GM12891 (cell line): Measurements from ENCODE around the gene ERN1. TPM values are rescaled to one million over a fixed set of nuclear protein-coding genes. Genes with fewer than 3 reads are reported as not detected.
"Not testable (repeated sequence)": the region's sequence is repeated elsewhere in the genome, so short reads cannot be mapped to it uniquely, and the experiment has no call there.

Source experiments
- DNase-seq: peaks from one replicate; pipeline ENCODE4 v3.0.0; 2011; ENCODE audit warnings: low spot score; ENCODE audit not compliant: insufficient read length
- FAIRE-seq: peaks from 2 replicates; lab custom pipeline; 2011; peaks lifted over from hg19 to GRCh38; lab: Jason Lieb, UNC
- PAX5 ChIP-seq: IDR thresholded peaks from 2 replicates; pipeline ENCODE4 v1.6.1; 2011; ENCODE audit warnings: low read length, moderate library complexity, mild to moderate bottlenecking; ENCODE audit not compliant: insufficient read depth, severe bottlenecking
- POLR2A ChIP-seq: IDR thresholded peaks from 2 replicates; pipeline ENCODE4 v1.6.1; 2011; ENCODE audit warnings: low read depth, low read length, control low read depth
- POLR2AphosphoS5 ChIP-seq: IDR thresholded peaks from 2 replicates; pipeline ENCODE4 v1.6.1; 2011; ENCODE audit warnings: low read depth, low read length, control low read depth
- POU2F2 ChIP-seq: IDR thresholded peaks from 2 replicates; pipeline ENCODE4 v1.6.1; 2011; ENCODE audit warnings: low read depth, mild to moderate bottlenecking, control low read depth, low read length, moderate library complexity
- SPI1 ChIP-seq: IDR thresholded peaks from 2 replicates; pipeline ENCODE4 v1.6.1; 2011; ENCODE audit warnings: low read depth, low read length, control low read depth
- TAF1 ChIP-seq: IDR thresholded peaks from 2 replicates; pipeline ENCODE4 v1.6.1; 2011; ENCODE audit warnings: low read depth, low read length, control low read depth
- polyA plus RNA-seq: library from polyadenylated mRNA; unstranded; fragments of >200 nt; gene quantifications from one replicate; pipeline ENCODE4 v1.2.1, GENCODE V29; 2012; ENCODE audit warnings: low read depth, missing spikeins, inconsistent platforms; ENCODE audit not compliant: missing spikeins

Gene ERN1
- 2.2 TPM for polyA plus RNA-seq

DNA sequence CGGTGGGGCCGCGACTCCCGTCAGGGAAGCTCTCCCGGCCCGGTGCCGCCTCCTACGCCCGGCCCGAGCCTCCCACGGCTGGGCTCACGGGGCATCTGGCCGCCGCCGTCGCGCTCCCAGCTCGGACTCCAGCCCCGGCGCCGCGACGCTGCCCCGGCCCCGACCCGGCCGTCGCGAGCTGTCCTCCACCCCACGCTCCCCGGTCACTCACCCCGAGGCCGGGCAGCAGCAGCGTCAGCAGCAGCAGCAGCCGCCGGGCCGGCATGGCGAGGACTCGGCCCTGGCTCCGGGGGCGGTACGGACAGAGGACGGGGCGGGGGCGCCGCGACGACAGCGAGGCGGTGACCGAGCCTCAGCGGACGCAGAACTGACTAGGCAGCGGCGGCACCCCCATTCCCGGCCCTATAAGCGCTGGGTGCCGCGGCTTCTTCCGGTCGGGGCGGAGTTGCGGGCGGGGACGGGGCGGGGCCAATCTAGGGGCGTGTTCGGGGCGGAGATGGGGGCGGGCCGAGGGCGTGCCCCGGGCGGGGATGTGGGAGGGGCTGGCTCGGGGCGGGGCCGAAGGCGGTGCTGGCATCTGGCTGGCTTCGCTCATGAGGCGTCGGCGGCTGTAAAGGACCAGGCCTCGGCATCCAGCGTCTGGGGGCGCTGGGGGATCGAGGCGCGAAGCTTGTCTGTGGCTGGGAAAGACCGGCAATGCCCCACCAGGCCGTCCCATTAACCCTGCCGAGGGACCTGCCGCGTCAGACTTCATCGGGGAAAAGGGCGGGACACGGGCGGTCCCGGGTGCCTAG is at the start of gene ERN1:
ERN1 (minus strand) TSS at position 380 of the 794 bp plus-strand sequence; CDS start at position 265, 115 bp downstream.
- DNase-seq (peak; percentile 82), FAIRE-seq (peak; percentile 92)
- no peak for TF ChIP-seq POU2F2
- TF ChIP-seq TAF1 = peak; percentile 74
- peak; percentile 87 for TF ChIP-seq POLR2AphosphoS5
- TF ChIP-seq POLR2A = peak; percentile 94

- FAIRE-seq, DNase-seq: not testable (repeated sequence)
Observed at GRCh38 chr17:64179024-64179423, 49.1 kb upstream of the ERN1 start.

GRCh38 chr17:64178011-64178825 is 48.3 kb upstream of the ERN1 start:
- DNase-seq (no peak), FAIRE-seq (no peak)
- TF ChIP-seq PAX5 (no peak), POLR2A (no peak), TAF1 (no peak), POLR2AphosphoS5 (no peak), SPI1 (no peak), POU2F2 (no peak)

- FAIRE-seq (no peak), DNase-seq (no peak)
- TF ChIP-seq TAF1 (no peak), PAX5 (no peak), POLR2A (no peak), POLR2AphosphoS5 (no peak), SPI1 (no peak), POU2F2 (no peak)
Observed at GRCh38 chr17:64177311-64178010, 47.5 kb upstream of the ERN1 start.

DNA sequence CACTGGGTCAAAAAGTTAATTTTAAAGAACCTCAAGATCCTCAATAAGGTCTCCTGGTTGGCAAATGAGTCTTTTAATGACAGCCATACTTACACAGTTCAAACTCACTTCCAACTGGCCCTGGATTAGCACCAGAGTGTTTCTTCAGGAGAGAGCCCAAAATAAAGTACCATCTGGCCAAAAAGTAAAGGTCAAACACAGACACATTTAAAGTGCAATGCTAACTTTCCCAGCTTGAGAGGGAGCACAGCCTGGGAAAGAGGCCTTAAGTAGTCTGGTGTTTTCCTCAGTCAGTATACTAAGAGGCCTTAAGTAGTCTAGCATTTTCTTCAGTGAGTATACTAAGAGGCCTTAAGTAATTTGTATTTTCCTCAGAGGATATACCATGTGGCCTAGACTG is 46.6 kb upstream of the ERN1 start:
- no peak for FAIRE-seq
- TF ChIP-seq POLR2A (no peak), SPI1 (no peak), POLR2AphosphoS5 (no peak), POU2F2 (no peak), PAX5 (no peak), TAF1 (no peak)
- DNase-seq = no peak

GRCh38 chr17:64174686-64175456 is 44.9 kb upstream of the ERN1 start:
- FAIRE-seq (no peak), DNase-seq (no peak)
- TF ChIP-seq POLR2AphosphoS5 = no peak
- no peak for TF ChIP-seq POLR2A
- TF ChIP-seq PAX5 = no peak
- TF ChIP-seq TAF1 = no peak
- no peak for TF ChIP-seq POU2F2
- no peak for TF ChIP-seq SPI1

- no peak for TF ChIP-seq TAF1
- TF ChIP-seq PAX5 = no peak
- no peak for TF ChIP-seq POU2F2
- no peak for TF ChIP-seq SPI1
- TF ChIP-seq POLR2AphosphoS5 = no peak
- TF ChIP-seq POLR2A = no peak
- FAIRE-seq (no peak), DNase-seq (no peak)
Observed at GRCh38 chr17:64173646-64174045, 43.7 kb upstream of the ERN1 start.

- DNase-seq (no peak), FAIRE-seq (no peak)
- no peak for TF ChIP-seq POU2F2
- TF ChIP-seq PAX5 = no peak
- no peak for TF ChIP-seq SPI1
- no peak for TF ChIP-seq TAF1
- no peak for TF ChIP-seq POLR2A
- TF ChIP-seq POLR2AphosphoS5 = no peak
Observed at GRCh38 chr17:64172510-64172909, 42.6 kb upstream of the ERN1 start.
